Measurements from ENCODE around the gene MAP3K1. TPM values are rescaled to one million over a fixed set of nuclear protein-coding genes. Genes with fewer than 3 reads are reported as not detected.

The MAP3K1 gene
- total RNA-seq, 1 experiment from 2014 or later = 8.5 TPM

DNA sequence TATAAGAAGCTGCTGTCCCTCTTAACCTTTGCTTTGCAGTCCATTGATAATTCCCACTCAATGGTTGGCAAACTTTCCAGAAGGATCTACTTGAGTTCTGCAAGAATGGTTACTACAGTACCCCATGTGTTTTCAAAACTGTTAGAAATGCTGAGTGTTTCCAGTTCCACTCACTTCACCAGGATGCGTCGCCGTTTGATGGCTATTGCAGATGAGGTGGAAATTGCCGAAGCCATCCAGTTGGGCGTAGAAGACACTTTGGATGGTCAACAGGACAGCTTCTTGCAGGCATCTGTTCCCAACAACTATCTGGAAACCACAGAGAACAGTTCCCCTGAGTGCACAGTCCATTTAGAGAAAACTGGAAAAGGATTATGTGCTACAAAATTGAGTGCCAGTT is 66.2 kb downstream of the MAP3K1 start:
- Histone ChIP-seq H3K79me2 (ENCODE audit: insufficient read depth, low read length) (no peaks in the 10 kb centered on the region), H3K4me3 (replicated peaks in 1 of 2; ENCODE audit: low read depth in 1 of 2, low read length in 2 of 2) (no peak overlapping the region), H3K4me1 (ENCODE audit: control insufficient read depth in 1 of 2, insufficient read depth in 2 of 2, low read length in 2 of 2) (no peaks in the 10 kb centered on the region), H3K27ac (ENCODE audit: low read depth, low read length) (no peak overlapping the region), H2AFZ (ENCODE audit: low read depth, low read length, poor library complexity, severe bottlenecking) (no peak overlapping the region), H3K4me2 (ENCODE audit: low read length) (no peak overlapping the region), H3K9ac (ENCODE audit: low read length) (no peak overlapping the region), H3K36me3 (ENCODE audit: control insufficient read depth in 1 of 2, insufficient read depth in 2 of 2, low read length in 2 of 2) (peaks cover 19 to 34% of the 10 kb centered on the region in 2 experiments; a peak in 3 of 4 replicates), H3K9me3 (ENCODE audit: control insufficient read depth in 1 of 2, insufficient read depth in 1 of 2, low read depth in 1 of 2, low read length in 2 of 2) (no peaks in the 10 kb centered on the region), H4K20me1 (ENCODE audit: insufficient read depth) (no peaks in the 10 kb centered on the region), H3K27me3 (ENCODE audit: insufficient read depth, low read length) (no peaks in the 10 kb centered on the region), H3K9me2 (ENCODE audit: insufficient read depth) (no peaks in the 10 kb centered on the region)
- no peak for DNase-seq (ENCODE audit: low read depth, low spot score)
- no peak for ATAC-seq
- ChIA-PET RAD21 (ENCODE audit: low non-redundant PET in 1 of 2, low total read pairs in 2 of 2, uncharacterized antibody in 2 of 2, unreplicated experiment in 2 of 2) (no interaction called here), CTCF (no interaction called here), POLR2A (no interaction called here)
- intact Hi-C loops (cut with micrococcal nuclease) = no loop called here
- BruUV-seq (replicated peaks) = TSS peak; percentile 31
- no peak for TF ChIP-seq RAD21 (IDR thresholded peaks at IDR 0.05; ENCODE audit: low read depth)
- no peak for TF ChIP-seq YY1 (IDR thresholded peaks at IDR 0.05; ENCODE audit: extremely low read depth, insufficient replicate concordance, low read depth, low read length)
- TF ChIP-seq, protein P1, sequence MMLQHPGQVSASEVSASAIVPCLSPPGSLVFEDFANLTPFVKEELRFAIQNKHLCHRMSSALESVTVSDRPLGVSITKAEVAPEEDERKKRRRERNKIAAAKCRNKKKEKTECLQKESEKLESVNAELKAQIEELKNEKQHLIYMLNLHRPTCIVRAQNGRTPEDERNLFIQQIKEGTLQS (IDR thresholded peaks at IDR 0.05) = no peak

GRCh38 chr5:56893251-56893951 is 78.1 kb downstream of the MAP3K1 start:
- intact Hi-C loops (cut with micrococcal nuclease) = no loop called here
- DNase-seq (ENCODE audit: low read depth, low spot score) (no peak), ATAC-seq (no peak)
- H3K4me1 ChIP-seq (ENCODE audit: control insufficient read depth in 1 of 2, insufficient read depth in 2 of 2, low read length in 2 of 2) = no peaks in the 10 kb centered on the region
- H3K4me2 ChIP-seq (ENCODE audit: low read length) = no peak overlapping the region
- H3K4me3 ChIP-seq (replicated peaks in 1 of 2; ENCODE audit: low read depth in 1 of 2, low read length in 2 of 2) = no peak overlapping the region
- no peak overlapping the region for H3K27ac ChIP-seq (ENCODE audit: low read depth, low read length)
- peaks cover 6 to 10% of the 10 kb centered on the region in 2 experiments; a peak in 3 of 4 replicates for H3K36me3 ChIP-seq (ENCODE audit: control insufficient read depth in 1 of 2, insufficient read depth in 2 of 2, low read length in 2 of 2)
- no peak overlapping the region for H2AFZ ChIP-seq (ENCODE audit: low read depth, low read length, poor library complexity, severe bottlenecking)
- ChIA-PET CTCF (no interaction called here), POLR2A (no interaction called here), RAD21 (ENCODE audit: low non-redundant PET in 1 of 2, low total read pairs in 2 of 2, uncharacterized antibody in 2 of 2, unreplicated experiment in 2 of 2) (no interaction called here)
- no peak overlapping the region for H3K9ac ChIP-seq (ENCODE audit: low read length)
- no peaks in the 10 kb centered on the region for H3K9me3 ChIP-seq (ENCODE audit: control insufficient read depth in 1 of 2, insufficient read depth in 1 of 2, low read depth in 1 of 2, low read length in 2 of 2)
- H3K9me2 ChIP-seq (ENCODE audit: insufficient read depth) = no peaks in the 10 kb centered on the region
- H3K79me2 ChIP-seq (ENCODE audit: insufficient read depth, low read length) = no peaks in the 10 kb centered on the region
- H4K20me1 ChIP-seq (ENCODE audit: insufficient read depth) = no peaks in the 10 kb centered on the region
- no peaks in the 10 kb centered on the region for H3K27me3 ChIP-seq (ENCODE audit: insufficient read depth, low read length)
- BruUV-seq (replicated peaks) = no TSS peak
- TF ChIP-seq ZNF274 (IDR thresholded peaks at IDR 0.05; ENCODE audit: low read depth, low read length) (no peak), SP1 (IDR thresholded peaks at IDR 0.05; ENCODE audit: low read depth) (no peak), SRF (IDR thresholded peaks at IDR 0.05; ENCODE audit: low read depth) (no peak), CBX3 (IDR thresholded peaks at IDR 0.05; ENCODE audit: low read depth) (no peak), EZH2phosphoT487 (IDR thresholded peaks at IDR 0.05; ENCODE audit: borderline replicate concordance) (no peak), ZFX (IDR thresholded peaks at IDR 0.05) (no peak), YY1 (IDR thresholded peaks at IDR 0.05; ENCODE audit: extremely low read depth, insufficient replicate concordance, low read depth, low read length) (no peak), TCF7L2 (IDR thresholded peaks at IDR 0.05; ENCODE audit: borderline replicate concordance, extremely low read depth, insufficient read depth, insufficient read length) (no peak), EGR1 (IDR thresholded peaks at IDR 0.05; ENCODE audit: low read depth) (no peak), ZBTB33 (IDR thresholded peaks at IDR 0.05; ENCODE audit: extremely low read depth, insufficient replicate concordance, low read length) (no peak), FOSL1 (IDR thresholded peaks at IDR 0.05; ENCODE audit: low read depth) (no peak), ELF1 (IDR thresholded peaks at IDR 0.05; ENCODE audit: borderline replicate concordance, low read depth) (no peak), SIN3A (IDR thresholded peaks at IDR 0.05; ENCODE audit: low read depth) (no peak)
- TF ChIP-seq, protein P2, sequence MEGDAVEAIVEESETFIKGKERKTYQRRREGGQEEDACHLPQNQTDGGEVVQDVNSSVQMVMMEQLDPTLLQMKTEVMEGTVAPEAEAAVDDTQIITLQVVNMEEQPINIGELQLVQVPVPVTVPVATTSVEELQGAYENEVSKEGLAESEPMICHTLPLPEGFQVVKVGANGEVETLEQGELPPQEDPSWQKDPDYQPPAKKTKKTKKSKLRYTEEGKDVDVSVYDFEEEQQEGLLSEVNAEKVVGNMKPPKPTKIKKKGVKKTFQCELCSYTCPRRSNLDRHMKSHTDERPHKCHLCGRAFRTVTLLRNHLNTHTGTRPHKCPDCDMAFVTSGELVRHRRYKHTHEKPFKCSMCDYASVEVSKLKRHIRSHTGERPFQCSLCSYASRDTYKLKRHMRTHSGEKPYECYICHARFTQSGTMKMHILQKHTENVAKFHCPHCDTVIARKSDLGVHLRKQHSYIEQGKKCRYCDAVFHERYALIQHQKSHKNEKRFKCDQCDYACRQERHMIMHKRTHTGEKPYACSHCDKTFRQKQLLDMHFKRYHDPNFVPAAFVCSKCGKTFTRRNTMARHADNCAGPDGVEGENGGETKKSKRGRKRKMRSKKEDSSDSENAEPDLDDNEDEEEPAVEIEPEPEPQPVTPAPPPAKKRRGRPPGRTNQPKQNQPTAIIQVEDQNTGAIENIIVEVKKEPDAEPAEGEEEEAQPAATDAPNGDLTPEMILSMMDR (IDR thresholded peaks at IDR 0.05 in 2 of 3, conservative IDR thresholded peaks at IDR 0.05 in 1 of 3; ENCODE audit: borderline replicate concordance in 1 of 3, insufficient read depth in 1 of 3, low read depth in 2 of 3, low read length in 2 of 3) = no peak
- TF ChIP-seq, protein P1 (IDR thresholded peaks at IDR 0.05) = no peak
